Activated CD4-positive, alpha-beta T cell treated with anti-CD3 and anti-CD28 coated beads, Interleukin-2, amount 50 U/mL, for 24 hours (primary cell): ENCODE measurements around the gene NOTCH1.
"Not testable (repeated sequence)": the region's sequence is repeated elsewhere in the genome, so short reads cannot be mapped to it uniquely, and the experiment has no call there.

Experiments
- DNase-seq, 2 donors: peaks; one replicate each; pipeline ENCODE4 v3.0.0-alpha.2; 2020; ENCODE audit warnings: low read depth in 1 of 2, low spot score in 1 of 2

NOTCH1 gene

DNA sequence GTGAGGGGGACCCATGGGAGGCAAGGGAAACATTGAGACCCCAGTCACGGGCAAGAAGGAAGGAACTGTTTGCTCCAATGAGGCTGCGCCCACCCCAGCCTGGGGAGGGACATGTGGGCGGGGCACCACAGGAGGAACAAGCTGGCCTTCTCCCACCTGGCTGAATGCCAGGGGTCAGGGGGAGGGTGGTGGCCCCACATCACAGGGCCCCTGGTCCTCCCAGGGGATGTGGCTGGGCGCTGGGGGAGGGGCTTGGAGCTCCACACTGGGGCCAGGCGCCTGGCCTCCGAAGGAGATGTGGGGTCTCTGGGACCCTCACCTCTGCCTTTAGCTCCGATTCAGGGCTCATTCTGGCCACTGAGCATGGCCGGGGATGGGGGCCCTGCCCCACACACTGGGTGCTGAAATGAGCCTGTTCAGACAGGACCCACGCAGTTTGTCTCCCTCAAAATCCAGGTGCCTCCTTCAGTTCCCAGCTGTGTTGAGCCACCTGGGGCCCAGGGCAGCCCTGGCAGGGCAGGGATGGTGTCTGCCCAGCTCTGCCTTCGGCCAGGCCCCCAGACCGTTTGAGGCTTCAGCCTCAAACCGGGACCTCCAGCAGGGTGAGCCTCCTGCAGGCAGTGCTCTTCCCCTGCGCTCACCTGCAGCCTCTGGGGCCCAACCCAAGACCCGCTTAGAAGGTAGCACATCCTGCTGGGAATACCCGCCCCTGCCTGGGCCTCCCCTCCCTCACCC lies 33.2 kb upstream of the NOTCH1 start:
- no peak for DNase-seq

DNA sequence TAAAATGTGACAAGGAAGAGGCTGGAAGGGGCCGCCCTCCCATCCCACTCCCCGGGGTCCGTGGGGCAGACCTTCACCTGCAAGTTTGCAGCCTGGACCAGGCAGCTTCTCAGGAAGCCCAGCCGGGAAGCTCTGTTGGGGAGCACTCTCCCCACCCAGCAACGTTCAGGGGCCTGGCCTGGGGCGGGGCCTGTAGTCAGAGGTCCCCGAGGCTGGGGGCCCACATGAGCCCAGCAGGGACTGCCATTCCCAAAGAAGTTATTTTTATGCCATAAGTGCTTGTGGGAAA lies 32.7 kb upstream of the NOTCH1 start:
- no peak for DNase-seq

DNA sequence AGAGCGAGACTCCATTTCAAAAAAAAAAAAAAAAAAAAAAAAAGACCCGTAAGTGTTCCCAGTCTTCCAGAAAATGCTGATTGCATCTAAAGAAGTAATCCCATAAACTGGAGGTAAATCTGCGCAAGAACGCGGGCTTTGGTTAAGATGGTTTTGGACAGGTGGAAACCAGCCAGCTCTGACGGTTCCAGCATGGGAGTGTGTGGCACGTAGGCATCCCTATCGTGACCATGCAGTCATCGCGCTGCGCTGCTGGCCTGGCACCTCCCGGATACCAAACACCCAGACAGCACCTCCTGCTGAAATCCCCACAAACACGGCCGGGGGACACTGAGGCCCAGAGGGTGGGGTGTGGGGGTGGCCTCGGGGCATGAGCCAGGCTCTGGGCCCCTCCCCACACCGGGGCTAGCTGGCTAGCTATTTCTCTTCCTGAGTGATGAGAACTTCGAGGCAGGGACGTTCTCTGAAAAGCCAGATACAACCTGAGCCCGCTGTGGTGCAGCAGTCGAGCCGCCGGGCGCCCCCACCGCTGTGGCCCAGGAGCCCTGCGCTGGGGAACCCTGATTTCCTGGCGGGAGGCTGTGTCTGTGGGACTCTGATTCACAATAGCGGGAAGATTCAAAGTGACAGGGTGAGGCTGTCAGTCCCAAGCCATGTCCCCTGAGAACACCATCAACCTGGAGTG lies 32.2 kb upstream of the NOTCH1 start:
- no peak for DNase-seq

DNA sequence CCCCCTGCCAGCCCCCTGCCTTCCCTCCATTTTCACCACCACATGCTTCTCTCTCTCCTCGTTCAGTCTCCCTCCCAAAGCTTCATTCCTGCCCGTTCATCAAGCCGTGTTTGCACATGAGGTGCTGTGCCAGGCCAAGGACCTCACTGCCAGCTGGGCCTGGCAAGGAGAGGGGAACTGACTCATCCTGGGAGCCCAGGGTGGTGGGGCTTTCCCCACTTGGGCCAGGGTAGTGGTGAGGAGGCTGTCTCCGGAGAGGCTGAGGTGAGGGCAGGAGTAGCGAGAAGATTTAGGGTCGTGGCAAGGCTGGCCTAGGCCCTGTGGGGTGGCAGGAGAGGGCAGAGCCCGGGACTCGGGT lies 30.4 kb upstream of the NOTCH1 start:
- no peak for DNase-seq

DNA sequence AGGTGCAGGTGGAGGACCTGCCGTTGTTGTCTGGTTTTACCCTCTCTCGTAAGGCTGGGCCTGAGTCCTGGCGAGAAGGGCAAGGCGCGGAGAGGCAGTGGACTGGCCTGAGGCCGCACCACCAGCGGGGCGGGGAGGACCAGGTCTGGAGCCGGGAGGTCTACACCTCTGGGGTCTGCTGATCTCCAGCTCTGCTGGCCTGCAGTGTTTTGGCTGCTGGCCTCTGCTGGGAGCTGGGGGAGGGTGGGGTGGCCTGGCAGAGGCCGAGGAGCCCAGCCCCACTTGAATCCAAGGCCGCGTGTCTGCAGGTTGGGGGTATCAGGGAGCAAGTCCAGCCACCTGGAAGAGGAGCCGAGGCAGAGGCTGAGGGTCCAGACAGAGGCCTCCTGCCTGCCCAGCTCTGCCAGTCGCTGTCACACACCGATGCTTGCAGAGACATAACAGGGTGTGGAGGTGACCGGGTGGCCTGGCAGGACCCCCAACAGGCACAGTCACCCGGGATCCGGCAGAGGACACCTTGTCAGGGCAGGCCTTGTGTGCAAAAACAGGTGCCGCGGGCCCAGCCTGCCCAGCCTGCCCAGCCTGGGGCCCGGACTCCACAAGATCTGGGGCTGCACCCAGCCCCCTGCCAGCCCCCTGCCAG lies 29.9 kb upstream of the NOTCH1 start:
- no peak for DNase-seq

DNA sequence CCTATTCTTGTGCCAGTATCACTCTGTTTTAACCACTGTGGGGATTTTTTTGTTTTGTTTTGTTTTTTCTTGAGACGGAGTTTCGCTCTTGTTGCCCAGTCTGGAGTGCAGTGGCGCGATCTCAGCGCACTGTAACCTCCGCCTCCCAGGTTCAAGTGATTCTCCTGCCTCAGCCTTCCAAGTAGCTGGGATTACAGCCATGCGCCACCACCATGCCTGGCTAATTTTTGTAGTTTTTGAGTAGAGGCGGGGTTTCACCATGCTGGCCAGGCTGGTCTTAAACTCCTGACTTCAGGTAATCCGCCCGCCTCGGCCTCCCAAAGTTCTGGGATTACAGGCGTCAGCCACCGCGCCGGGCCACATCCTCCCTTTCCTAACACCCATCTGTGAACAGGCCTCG lies 28.8 kb upstream of the NOTCH1 start:
- not testable (repeated sequence) for DNase-seq

DNA sequence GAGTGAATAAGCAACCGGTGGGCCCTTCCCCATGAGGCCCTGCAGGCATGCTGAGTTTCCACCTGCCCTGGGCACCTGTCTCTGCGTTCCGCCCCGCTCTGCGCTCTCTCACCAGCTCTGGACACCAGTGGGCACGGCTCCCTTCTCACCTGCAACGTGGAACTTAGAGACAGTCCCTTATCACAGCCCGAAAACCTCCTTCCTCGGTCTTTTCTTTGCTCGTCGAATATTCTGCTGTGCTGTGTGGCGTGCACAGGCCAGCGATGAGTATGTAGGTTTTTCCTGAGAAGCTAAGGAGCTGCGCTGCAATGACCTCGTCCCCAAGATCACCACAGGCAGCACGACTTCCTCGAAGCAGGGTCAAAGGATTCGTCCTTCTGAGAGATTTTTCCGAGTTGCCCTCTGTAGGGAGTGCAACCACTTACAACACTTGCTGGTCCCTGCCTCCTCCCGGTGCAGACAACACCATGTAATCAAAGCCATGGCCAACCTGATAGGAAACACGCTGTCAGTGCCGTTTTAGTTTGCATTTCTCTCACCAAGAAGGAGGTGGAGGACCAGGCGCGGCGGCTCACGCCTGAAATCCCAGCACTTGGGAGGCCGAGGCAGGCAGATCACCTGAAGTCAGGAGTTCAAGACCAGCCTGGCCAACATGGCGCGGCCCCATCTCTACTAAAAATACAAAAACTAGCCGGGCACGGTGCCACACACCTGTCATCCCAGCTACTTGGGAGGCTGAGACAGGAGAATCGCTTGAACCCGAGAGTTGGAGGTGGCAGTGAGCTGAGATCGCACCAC lies 27.2 kb upstream of the NOTCH1 start:
- no peak for DNase-seq

DNA sequence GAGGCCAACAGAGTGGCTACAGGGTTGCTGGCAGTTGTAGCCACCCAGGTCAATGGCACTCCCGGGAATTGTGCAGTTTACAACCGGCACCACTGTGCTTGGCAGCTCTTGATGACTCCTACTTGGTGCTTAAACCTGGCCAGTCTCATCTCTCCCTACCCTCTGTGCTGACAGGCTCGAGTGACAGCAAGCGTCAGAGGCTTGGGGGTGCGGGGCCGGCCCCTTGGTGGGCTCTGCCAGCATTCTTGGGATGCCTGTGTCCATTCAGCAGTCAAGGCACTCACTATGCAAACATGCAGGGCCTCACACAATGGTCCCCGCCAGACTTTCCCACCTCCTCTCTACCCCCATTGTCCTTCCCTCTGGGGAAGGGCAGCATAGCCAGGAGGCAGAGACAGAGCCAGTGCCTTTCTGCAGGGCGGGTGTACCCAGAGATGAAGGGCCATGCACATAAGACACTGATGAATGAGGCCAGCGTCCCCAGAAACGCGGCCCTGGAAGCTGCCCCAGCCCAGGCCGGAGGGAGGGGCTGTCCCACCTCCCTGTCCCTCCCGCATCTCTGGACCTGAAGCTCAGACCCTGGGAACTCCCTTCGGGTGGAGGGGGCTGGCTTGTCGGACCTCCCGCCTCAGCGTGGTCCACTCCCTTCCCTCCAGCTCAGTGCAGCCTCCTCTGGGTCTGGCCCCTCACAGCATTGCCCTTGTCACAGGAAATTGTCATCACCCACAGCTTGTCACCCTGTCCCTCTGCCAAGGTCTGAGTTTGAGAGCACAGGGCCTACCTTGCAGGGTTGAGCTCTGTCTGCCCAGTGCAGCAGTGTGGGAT lies 26.4 kb upstream of the NOTCH1 start:
- no peak for DNase-seq

DNA sequence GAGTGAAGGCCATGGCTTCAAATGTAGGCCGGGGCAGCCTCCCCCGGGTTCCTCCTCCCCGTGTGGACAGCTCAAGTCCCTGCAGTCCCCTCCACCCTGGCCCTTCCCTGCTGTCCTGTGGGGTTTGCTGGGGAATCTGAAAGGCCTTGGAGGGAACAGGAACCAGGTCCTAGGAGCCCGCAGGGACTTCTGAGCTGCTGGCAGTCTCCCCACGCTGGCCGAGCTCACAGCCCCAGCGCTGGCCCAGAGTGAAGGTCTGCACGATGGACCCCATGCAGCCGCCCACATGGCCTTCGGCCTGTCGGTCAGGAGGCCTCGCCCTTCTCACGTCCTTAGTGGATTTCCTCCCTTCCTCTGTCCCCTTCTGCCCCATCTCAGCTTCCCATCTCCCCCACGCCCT lies 25.7 kb upstream of the NOTCH1 start:
- no peak for DNase-seq

DNA sequence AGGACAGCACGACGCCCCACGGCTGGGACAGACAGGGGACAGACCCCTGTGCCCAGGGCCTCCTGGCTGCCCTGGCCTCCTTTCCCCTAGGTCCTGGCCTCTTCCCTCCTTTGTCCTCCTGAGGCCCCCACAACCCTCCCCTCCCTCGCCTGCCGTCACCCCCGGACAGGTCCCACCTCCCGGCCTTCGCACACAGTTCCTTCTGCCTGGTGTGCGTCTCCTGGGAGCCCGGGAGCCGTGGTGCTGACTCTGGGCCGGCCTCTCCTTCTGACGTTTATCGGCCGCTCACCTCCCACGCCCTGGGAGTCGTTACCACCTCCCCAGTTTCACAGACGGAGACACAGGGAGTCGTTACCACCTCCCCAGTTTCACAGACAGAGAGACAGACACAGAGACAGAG lies 25.1 kb upstream of the NOTCH1 start:
- DNase-seq, result no peak

DNA sequence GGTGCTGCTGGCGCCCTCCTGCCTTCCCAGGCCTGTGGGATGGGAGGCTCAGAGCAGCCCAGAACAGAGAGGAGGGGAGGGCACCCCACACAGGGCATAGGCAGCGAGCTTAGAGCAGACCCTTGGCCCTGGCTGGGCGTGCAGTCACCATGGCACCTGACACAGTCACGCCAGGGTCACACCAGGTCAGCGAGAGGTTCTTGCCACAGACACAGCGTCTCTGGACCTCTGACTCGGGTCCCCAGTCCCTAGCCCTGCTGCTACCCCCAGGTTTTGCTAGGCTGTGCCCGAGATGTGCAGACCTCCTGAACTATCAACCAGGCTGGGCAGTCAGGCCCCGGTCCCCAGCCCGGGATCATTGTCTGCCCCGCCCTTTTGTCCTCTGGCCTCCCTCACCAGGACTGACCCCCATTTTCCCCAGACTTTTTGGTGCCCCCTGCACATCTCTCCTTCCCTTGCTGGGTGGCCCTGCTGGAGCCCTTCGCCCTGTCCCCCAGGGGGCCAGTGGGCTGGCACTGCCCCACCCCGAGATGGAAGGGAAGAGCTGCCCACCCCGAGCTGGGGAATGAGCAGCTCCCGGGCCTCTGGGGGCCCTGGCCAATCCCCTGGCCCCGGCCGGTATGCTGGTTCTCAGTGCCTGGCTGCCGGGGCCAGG lies 24.5 kb upstream of the NOTCH1 start:
- DNase-seq, result no peak

DNA sequence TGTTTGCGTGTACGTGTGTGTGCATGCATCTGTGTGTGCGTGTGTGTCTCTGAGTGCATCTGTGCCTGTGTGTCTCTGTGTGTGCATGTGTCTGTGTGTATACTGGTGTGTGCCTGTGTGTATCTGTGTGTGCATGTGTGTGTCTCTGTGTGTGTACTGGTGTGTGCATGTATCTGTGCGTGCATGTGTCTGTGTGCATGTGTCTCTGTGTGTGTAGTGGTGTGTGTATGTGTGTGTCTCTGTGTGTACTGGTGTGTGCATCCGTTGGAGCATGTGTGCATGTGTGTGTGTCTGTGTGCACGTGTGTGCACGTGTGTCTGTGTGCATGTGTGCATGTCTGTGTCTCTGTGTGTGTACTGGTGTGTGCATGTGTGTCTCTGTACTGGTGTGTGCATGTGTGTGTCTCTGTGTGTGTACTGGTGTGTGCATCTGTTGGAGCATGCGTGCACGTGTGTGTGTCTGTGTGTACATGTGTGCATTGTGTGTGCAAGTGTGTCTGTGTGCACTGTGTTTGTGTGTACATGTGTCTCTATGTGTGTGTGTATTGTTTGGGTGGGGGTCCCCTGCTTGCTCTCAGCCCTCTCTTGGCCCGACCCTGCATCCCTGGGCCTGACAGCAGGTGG lies 23.8 kb upstream of the NOTCH1 start:
- DNase-seq, result no peak

DNA sequence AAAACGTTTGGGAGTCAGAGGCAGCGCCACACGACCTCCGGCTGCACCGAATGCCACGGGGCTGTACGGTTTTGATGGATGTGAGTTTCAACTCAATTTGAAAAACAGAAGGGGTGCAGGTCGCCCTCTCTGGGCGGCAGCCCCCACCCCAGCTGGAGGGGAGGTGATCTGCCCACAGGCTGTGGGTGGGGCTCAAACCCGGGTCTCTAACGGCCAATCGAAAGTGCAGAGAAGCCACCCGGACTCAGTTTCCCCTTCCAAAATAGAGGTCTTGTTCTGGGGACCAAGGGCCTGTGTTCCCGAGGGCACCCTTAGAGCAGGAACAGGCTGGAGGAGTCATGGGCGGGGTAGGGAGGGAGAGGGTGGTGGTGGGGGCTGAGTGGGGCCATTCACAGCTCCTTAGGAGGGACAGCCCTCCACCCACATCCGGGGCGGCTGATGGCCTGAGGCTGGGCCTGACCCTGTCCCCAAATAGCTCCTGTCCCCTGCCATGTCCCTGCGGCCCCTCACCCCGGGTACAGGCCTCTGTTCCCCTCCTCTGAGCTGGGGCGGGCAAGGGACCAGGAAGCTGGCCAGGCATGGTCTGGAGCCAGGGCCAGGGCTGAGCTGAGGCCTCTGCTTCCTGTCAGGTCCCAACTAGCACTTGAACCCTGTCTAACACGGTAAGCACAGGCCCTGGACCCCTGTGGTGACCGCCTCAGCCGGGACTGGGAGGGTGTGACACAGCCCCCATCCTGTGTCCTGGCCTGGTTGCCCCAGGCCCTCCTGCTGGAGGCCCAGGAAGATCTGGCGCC lies 22.6 kb upstream of the NOTCH1 start:
- no peak for DNase-seq

DNA sequence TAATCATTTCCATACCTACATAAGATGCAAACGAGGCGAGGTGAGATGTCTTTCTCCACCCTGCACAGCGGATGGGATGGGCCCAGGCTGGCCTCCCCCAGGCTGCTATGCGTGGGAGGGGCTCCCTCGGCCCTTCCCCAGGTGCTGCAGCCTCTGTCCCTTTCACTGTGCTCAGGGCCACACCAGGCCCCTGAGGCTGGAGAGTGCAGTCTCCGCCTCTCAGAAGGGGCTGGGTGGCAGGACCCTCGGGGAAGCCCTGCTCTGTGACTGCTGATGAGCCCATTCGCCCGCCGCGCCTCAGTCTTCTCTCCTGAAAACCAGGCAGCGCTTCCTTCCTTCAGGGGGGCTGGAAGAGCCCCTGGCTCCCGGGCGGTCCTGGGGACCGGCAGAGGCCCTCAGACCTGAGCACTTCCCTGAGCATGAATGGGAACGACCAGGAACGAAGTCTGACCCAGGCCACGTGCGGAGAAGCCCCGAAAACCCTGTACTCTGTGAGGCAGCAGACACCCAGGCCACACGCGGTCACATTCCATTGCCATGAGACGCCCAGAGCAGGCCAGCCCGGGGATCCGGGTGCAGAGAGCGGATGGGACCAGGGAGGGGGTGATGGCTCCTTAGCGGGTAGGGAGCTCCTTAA lies 21.9 kb upstream of the NOTCH1 start:
- DNase-seq, result no peak

DNA sequence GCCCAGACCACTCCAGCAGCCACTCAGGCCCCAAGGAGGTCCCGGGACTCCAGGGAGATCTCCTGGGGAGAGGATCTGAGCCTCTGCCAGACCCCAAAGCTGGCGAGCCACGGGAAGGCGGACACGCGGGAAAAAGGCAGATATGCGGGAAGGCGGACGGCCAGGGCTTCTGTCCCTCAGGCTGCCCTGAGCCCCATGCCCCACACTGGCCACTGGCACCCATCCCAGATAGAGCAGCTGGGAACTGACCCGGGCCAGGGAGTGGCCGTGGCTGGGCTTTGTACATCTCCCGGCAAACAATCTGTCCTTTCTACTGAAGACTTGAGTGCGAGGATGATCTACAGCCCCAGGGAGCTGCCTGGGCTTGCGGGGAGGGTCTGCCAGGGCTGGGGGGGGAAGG lies 21.1 kb upstream of the NOTCH1 start:
- DNase-seq, result no peak

DNA sequence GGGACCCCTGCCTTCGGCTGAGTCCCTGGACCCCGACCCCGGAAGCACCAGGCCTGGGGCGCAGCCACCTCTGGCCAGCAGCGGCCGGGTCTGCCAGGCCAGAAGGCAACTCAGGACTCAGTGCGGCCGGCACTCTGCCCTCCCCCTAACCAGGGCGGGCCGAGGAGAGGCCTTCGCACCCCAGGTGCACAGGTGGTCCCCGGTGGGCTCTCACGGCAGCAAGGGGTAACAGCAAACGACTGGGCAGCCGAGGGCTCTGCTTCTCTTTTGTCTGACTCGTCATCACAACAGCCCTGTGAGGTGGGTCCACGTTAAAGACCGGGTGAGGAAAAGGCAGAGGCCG lies 20.7 kb upstream of the NOTCH1 start:
- DNase-seq, result no peak

DNA sequence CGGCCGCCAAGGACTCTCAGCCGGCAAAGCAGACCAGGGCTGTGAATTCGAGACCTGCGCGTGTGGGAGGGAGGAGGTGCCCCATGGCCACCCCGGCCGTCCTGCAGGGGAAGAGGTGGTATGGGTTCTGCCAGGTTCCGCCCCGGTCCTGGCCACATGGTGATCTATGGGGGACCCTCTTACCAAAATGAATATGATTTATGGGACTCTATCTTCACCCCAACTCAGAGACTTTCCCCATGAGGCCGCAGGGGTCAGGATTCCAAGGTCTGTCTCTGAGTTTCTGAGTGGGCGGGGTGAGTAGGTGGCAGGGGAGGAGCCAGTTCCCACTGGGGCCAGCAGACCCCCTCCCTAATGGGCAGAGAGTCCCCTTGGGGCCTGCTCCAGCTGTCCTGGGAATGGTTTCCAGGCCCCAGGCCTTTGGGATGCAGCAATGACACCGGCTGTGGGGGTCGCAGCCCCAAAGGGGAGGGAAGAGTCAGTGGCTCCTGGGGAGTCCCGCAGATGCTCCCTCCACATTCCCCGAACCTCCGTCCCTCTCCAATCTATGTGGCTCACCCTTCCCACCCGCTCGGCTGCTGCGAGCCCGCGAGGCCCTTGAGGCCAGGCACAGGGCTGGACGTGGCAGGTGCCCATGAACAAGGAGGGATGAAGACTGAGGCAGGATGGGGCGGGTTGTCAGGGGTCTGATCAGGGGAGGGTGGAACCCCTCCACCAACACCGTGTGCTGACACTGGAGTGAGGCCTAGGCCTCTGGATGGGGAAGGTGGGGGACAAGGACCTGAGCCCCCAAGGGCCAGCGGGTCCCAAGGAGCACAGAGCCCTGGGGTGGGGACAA lies 20.1 kb upstream of the NOTCH1 start:
- no peak for DNase-seq

DNA sequence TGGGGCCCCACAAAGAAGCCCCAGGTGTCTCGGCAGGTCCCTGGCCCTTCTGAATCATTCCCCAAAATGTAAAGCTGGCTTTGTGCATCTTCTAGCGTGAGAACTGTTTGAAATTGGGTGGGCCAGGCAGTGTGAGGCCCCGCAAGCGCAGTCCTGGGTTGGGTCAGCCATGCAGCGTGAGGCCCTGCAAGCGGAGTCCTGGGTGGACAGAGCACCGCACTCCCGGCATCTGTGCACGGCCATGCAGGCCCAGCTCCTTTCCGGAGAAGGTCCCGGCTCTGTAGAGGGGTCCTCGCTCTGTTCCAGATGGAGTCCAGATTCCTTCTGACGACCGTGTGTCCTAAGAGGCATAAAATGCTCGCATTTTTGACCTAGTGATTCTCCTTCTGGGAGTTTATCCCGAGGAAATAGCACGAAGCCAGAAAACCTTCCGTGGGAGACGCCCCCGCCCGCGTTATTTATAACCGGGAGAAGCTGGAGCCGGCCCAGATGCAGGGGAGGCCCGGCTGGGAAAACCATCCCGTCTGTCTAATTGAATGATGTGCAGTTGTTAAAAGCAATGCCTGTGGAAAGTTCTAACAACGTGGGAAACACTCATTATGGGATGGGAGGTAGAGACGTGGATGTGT lies 19.4 kb upstream of the NOTCH1 start:
- no peak for DNase-seq
